NCI-H2227 treated with DMSO at 0.1 percent for 48 hours (cell line): ENCODE data around the gene LHFPL3.
"Not testable (repeated sequence)": the region's sequence is repeated elsewhere in the genome, so short reads cannot be mapped to it uniquely, and the experiment has no call there.

Experiments
- DNase-seq: peaks from one replicate; lab custom pipeline; 2025; lab: John Stamatoyannopoulos, UW

Gene LHFPL3

GRCh38 chr7:104595591-104595990, 267.2 kb downstream of the LHFPL3 start:
- DNase-seq, result not testable (repeated sequence)

GRCh38 chr7:104603957-104604356, 275.6 kb downstream of the LHFPL3 start:
- DNase-seq, result no peak

GRCh38 chr7:104604706-104605105, 276.3 kb downstream of the LHFPL3 start:
- no peak for DNase-seq

GRCh38 chr7:104621321-104621720, 292.9 kb downstream of the LHFPL3 start:
- no peak for DNase-seq

- peak; percentile 21 for DNase-seq
Observed at GRCh38 chr7:104625956-104626355, 297.6 kb downstream of the LHFPL3 start.

GRCh38 chr7:104627516-104627915, 299.1 kb downstream of the LHFPL3 start:
- no peak for DNase-seq

GRCh38 chr7:104628017-104628416, 299.6 kb downstream of the LHFPL3 start:
- DNase-seq, result no peak

GRCh38 chr7:104629408-104629807, 301.0 kb downstream of the LHFPL3 start:
- DNase-seq, result no peak

- DNase-seq, result no peak
Observed at GRCh38 chr7:104640506-104640905, 312.1 kb downstream of the LHFPL3 start.

GRCh38 chr7:104642560-104642959, 314.2 kb downstream of the LHFPL3 start:
- DNase-seq, result no peak

- DNase-seq, result no peak
Observed at GRCh38 chr7:104643587-104644217, 315.3 kb downstream of the LHFPL3 start.

GRCh38 chr7:104650991-104651640, 322.7 kb downstream of the LHFPL3 start:
- no peak for DNase-seq

GRCh38 chr7:104652434-104652833, 324.0 kb downstream of the LHFPL3 start:
- no peak for DNase-seq

- DNase-seq, result no peak
Observed at GRCh38 chr7:104652865-104653264, 324.5 kb downstream of the LHFPL3 start.

- DNase-seq, result no peak
Observed at GRCh38 chr7:104653825-104654401, 325.5 kb downstream of the LHFPL3 start.

- DNase-seq, result no peak
Observed at GRCh38 chr7:104655592-104655991, 327.2 kb downstream of the LHFPL3 start.

GRCh38 chr7:104656467-104656866, 328.1 kb downstream of the LHFPL3 start:
- DNase-seq, result no peak

- DNase-seq, result no peak
Observed at GRCh38 chr7:104657134-104657533, 328.7 kb downstream of the LHFPL3 start.

- no peak for DNase-seq
Observed at GRCh38 chr7:104661575-104661974, 333.2 kb downstream of the LHFPL3 start.

- DNase-seq, result no peak
Observed at GRCh38 chr7:104664648-104665047, 336.2 kb downstream of the LHFPL3 start.

GRCh38 chr7:104677587-104677986, 349.2 kb downstream of the LHFPL3 start:
- no peak for DNase-seq

- no peak for DNase-seq
Observed at GRCh38 chr7:104679085-104679484, 350.7 kb downstream of the LHFPL3 start.

- no peak for DNase-seq
Observed at GRCh38 chr7:104686286-104686685, 357.9 kb downstream of the LHFPL3 start.

GRCh38 chr7:104694710-104695109, 366.3 kb downstream of the LHFPL3 start:
- DNase-seq, result no peak
